ENCODE results near the gene HDLBP.

GRCh38 chr2:241190291-241190981 lies 125.0 kb downstream of the HDLBP start:
- TF ChIP-seq POLR2AphosphoS5 (IDR thresholded peaks at IDR 0.05; ENCODE audit: low read depth, low read length), result no peak
- no peak for TF ChIP-seq REST (IDR thresholded peaks at IDR 0.05; ENCODE audit: insufficient read depth in 1 of 2, low read depth in 2 of 2, low read length in 2 of 2)
- TF ChIP-seq SIN3A (IDR thresholded peaks at IDR 0.05; ENCODE audit: borderline replicate concordance, insufficient read depth, low read length), result no peak
- no peak for TF ChIP-seq TAF1 (IDR thresholded peaks at IDR 0.05; ENCODE audit: borderline replicate concordance, insufficient read depth, low read length)
- no peak for TF ChIP-seq FOXP2 (optimal IDR thresholded peaks at IDR 0.05; ENCODE audit: borderline replicate concordance, extremely low read depth, extremely low read length, insufficient read depth)

All from PFSK-1 (cell line).